Vagina (tissue), 2 donors: ENCODE data around the gene TNIK.

ENCODE experiments used
- POLR2A ChIP-seq, 2 donors: fragments of 450-650 bp; IDR thresholded peaks; one replicate each; pipeline ENCODE4 v1.6.1; 2017; ENCODE audit warnings: antibody characterized with exemption in 2 of 2, mild to moderate bottlenecking in 2 of 2, moderate library complexity in 2 of 2
- TF ChIP-seq, protein P1 (sequence below), 3 experiments: fragments of 450-650 bp in 2 of 3; fragments of 200-600 bp in 1 of 3; sonication (generic) in 1 of 3; IDR thresholded peaks; one replicate each; pipeline ENCODE4 v1.5.1; 2017 to 2019; ENCODE audit warnings: antibody characterized with exemption in 3 of 3, mild to moderate bottlenecking in 2 of 3, moderate library complexity in 2 of 3

DNA sequence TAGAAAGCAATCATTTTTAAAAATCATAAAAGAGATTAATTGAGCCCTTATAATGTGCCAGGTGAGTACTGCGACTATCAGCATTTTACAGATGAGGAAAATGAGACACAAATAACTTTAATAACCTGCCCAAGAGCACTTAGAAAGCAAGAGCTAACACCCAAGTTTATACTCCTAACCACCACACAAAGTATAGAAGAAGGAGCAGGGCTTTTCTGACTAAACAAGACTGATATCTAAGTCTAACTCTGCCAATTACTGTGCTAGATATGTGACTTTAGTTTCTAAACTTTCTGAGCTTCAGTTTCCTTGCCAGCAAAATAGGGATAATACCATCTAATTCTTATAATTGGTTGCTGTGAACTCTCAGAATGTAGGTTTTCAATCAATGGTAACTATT, 47.7 kb downstream of the TNIK start:
- TF ChIP-seq, protein P1, sequence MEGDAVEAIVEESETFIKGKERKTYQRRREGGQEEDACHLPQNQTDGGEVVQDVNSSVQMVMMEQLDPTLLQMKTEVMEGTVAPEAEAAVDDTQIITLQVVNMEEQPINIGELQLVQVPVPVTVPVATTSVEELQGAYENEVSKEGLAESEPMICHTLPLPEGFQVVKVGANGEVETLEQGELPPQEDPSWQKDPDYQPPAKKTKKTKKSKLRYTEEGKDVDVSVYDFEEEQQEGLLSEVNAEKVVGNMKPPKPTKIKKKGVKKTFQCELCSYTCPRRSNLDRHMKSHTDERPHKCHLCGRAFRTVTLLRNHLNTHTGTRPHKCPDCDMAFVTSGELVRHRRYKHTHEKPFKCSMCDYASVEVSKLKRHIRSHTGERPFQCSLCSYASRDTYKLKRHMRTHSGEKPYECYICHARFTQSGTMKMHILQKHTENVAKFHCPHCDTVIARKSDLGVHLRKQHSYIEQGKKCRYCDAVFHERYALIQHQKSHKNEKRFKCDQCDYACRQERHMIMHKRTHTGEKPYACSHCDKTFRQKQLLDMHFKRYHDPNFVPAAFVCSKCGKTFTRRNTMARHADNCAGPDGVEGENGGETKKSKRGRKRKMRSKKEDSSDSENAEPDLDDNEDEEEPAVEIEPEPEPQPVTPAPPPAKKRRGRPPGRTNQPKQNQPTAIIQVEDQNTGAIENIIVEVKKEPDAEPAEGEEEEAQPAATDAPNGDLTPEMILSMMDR (IDR thresholded peaks at IDR 0.05): no peak
- TF ChIP-seq POLR2A (IDR thresholded peaks at IDR 0.05): no peak
